CD4-positive, alpha-beta T cell treated with Interleukin-4 for 1 hour (primary cell): Measurements from ENCODE around the gene GRIP1.

ENCODE experiments used
- DNase-seq, 2 donors: peaks; one replicate each; pipeline ENCODE4 v3.0.0-alpha.2; 2020 to 2022

The GRIP1 gene

DNA sequence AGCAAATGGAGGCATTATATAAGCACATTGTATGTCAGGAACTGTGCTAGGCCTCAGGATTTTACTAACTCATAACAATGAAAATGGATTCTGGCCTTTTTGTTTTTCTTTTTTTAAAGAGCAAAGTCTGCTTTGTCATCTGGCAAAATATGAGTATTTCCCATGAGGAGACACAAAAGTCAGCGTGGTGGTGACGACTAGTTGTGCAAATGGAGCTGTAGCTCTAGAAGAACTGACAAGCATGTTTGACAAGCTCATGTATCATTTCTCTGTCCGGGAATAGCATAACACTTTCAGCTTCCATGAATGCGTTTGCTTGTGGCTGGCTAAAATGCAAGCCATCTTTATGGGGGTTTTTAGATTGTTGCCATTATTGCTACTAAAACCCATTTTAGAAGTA, 248.8 kb downstream of the GRIP1 start:
- no peak for DNase-seq

DNA sequence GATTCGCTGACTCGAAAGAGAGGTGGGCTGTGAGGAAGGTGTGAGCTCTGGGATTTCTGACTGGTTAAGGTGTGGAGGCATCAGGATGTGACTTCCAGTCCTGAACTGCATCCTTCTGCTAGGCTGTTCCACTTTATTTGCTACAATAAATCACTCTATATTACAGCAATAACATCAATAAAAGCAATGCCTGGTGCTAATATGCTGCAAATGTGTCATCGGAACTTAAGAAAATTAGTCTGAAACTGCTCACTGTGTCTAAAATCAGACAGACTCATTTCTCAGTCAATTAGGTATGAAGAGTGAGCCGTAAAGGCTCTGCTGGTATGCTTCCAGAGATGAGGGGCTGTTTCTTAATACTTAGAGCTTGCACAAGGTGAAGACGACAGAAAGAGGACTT, 250.0 kb downstream of the GRIP1 start:
- no peak for DNase-seq

DNA sequence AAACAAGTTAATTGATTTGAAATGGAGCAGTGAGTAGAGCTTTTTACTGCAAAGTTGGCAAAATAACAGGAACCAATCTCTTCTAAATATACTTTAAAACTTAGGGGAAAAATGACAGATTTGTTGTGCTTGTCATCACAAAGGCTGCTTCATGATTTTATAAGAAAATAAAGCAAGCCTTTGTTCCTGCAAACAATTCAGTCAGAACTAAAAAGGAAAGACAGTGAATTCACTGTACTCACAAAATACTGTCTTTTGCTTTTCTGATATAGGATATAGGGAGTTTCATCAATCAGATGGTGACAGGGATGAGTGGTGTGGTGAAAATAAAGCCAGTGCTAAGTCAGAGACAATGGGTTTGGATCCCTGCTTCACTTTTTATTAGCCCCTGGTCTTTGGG, 250.6 kb downstream of the GRIP1 start:
- no peak for DNase-seq

- DNase-seq, result no peak
Observed at GRCh38 chr12:66426696-66427095, 252.2 kb downstream of the GRIP1 start.

GRCh38 chr12:66423266-66423665, 255.6 kb downstream of the GRIP1 start:
- DNase-seq, result no peak

DNA sequence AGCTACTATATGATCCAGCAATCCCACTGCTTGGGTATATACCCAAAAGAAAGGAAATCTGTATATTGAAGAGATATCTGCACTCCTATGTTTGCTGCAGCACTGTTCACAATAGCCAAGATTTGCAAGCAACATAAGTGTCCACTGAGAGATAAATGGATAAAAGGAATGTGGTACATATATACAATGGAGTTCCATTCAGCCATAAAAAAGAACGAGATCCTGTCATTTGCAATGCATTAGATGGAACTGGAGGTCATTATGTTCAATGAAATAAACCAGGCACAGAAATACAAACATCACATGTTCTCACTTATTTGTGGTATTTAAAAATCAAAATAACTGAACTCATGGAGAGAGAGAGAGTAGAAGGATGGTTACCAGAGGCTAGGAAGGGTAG, 260.0 kb downstream of the GRIP1 start:
- DNase-seq, result no peak

DNA sequence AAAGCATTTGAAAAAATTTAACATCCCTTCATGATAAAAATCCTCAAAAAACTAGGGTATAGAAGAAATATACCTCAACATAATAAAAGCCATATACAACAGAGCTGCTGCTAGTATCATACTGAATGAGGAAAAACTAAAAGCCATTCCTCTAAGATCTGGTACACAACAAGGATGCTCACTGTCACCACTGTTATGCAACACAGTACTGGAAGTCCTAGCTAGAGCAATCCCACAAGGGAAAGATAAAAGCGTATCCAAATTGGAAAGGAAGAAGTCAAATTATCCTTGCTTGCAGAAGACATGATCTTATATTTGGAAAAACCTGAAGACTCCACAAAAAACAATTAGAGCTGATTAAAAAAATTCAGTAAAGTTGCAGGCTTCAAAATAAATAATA, 261.7 kb downstream of the GRIP1 start:
- no peak for DNase-seq

GRCh38 chr12:66409195-66409871, 269.5 kb downstream of the GRIP1 start:
- DNase-seq, result peak; percentile 34 to 66

- DNase-seq, result no peak
Observed at GRCh38 chr12:66405395-66405794, 273.5 kb downstream of the GRIP1 start.

- no peak for DNase-seq
Observed at GRCh38 chr12:66403746-66404145, 275.1 kb downstream of the GRIP1 start.

DNA sequence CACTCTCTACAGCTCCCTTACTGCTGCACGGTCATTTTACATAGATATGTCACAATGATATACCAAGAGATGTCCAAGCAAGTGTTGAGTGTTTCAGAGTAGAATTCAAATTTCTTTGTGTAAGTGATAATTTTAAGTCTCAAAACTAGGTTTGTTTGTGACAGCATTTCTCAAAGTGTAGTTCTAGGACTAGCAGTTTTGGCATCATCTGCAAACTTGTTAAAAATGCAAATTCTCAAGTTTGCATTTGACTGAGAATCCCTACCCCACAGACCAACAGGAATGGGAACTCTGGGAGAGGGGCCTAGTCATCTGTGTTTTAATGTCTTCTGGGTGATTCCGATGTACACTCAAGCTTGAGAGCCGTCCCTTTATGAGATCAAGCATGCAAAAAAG, 279.0 kb downstream of the GRIP1 start:
- DNase-seq, result no peak

- DNase-seq, result no peak
Observed at GRCh38 chr12:66398931-66399910, 279.7 kb downstream of the GRIP1 start.

- no peak for DNase-seq
Observed at GRCh38 chr12:66397574-66398290, 281.1 kb downstream of the GRIP1 start.

DNA sequence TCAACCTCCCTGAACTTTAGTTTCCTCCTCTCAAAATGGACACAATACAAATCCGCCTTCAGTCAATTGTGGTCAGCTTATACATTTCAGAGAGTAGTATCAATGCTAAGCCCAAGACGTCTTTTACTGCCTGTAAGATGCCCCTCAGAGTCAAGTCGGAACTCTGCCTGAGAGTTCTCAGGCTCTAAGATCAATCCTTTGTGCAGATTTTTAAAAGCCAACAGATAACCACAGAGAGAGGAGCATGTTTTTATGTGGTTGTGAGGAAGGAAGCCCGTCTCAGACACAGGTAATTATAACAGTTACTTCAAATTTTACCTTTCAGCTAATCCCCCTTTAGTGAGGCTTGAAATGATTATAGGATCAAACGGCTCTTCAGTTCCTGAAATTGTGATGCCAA, 285.0 kb downstream of the GRIP1 start:
- peak in 1 of 2 donors; percentile 27 for DNase-seq

DNA sequence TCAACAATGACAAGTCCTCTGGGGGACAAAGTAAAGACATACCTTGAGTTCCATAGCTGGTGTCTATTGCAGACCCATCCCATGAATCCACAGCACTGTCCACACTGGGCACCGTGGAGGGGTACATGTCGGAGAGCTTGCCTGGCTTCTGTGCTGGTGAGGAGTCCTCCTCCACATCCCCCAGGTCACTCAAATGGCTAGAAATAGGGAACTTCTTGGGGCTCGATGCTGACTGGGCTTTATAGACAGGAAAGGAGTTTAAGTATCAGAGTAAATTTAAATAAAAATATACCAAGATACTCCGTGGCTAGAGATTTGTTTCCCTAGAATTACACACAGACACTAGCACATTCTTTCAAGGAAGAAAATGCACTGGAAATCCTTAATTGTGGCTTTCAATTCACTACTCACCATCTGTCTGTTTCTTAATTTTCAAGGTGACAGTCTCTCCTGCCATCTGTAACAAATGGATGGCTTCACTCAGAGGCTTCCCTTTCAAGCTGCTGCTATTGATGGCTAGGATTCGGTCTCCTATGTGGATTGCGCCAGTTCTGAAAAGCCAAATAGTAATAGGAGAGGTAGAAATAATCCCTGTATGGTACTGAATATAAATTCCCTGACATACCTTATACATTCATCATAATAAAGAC, 286.5 kb downstream of the GRIP1 start:
- no peak for DNase-seq

DNA sequence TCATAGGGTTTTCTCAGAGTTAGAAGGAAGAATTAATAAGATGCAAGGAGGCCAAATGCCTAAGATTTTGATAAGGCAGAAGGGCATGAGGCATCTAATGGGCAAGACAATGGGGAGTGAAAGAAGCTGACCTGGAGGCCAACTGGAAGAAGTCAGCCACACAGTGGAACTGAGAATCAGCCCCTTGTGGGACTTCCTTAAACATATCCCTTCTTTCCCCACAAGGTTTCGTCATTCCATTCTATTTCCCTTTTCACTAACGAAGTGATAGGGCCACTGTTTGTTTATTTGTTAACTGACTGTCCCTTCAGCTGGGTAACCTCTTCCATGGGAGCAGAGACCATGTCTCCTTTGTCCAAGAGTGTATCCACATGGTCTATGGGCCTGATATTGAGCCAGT, 290.4 kb downstream of the GRIP1 start:
- peak in 1 of 2 donors; percentile 18 for DNase-seq

DNA sequence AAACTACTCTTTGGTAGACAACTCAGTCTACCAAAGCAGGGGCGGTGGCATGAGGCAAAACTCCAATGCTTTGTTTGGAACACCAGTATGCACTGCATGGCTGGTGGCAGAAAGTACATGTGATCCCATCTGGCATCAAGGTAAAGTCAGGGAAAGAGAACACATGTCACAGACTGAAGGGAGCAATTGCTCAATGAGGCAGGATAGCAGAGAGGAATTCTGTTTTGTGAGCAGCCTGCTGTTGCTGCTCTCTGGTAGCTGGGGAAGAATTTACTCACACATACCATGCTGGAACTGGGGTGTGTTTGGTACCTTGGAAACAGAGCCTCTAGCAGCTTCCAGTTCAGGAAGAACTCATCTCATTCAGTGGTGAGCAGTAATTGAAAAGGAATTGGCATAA, 291.8 kb downstream of the GRIP1 start:
- DNase-seq, result no peak

DNA sequence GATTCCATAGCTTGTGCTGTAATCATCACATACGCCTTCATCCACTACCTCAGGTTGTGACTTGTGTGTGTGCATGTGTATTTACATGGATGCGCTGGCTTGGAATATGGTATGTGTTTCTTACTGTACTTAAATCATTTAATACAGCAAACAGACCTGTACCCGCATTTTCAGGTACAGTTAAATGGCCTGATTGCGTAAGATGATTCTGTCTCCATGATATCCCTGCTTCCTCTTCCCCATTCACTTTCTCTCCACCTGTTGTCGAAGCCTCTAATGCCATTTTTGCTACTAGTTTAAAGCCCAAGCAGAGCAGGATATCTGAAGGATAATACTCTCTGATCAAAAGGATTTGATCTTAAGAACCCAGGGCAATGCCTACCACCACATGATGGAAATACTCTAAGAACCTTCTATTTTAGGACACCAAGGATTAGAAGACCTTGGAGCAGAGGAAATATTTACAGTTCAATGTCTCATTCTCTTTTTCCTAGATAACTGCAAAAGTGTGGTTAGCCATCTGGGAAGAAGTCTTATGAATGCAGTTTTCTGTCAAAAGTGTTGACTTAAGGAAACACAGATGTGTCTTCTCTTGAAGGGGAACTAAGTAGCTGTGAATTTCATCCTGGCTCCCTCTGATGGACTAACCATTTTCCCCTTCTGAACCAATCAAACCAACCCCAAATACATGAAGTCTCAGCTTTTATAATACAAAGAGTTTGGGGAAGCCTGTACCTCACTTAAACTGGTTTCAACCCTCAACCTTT, 297.9 kb downstream of the GRIP1 start:
- DNase-seq, result no peak

DNA sequence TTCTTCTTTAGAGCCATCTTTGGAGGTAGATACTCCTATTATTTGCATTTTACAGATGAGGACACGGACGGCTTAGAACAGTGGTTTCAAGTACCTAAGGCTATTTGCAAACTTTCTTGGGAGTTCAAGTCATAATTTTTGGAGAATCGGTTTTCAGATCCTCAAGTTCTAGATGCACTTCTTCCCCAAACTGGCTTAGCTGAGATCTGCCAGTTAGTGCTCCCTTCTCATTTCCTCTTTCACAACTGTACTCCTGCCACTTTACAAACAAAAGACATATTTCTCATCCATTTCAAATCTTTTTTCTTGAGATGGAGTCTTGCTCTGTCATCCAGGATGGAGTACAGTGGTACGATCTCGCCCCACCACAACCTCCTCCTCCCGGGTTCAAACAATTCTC, 299.3 kb downstream of the GRIP1 start:
- DNase-seq, result no peak

- DNase-seq, result no peak
Observed at GRCh38 chr12:66375560-66375959, 303.3 kb downstream of the GRIP1 start.

DNA sequence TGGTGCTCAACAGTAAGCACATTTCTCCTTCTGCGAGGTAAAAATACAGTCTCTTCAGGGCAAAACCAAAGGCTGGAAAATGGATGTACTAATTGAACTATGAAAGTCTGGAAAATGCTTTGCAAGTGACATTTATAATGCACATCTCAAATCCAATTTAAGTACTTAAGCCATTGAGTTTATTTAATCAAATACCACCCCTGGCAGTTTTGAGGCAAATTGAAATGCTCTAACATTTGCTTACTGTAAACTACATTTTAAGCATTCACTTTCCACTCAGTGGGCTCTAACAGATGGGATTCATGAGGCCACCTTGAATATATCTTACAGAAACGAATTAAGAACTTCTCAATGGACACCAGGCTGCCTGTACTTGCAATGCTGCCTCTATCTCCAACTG, 306.9 kb downstream of the GRIP1 start:
- DNase-seq, result no peak

DNA sequence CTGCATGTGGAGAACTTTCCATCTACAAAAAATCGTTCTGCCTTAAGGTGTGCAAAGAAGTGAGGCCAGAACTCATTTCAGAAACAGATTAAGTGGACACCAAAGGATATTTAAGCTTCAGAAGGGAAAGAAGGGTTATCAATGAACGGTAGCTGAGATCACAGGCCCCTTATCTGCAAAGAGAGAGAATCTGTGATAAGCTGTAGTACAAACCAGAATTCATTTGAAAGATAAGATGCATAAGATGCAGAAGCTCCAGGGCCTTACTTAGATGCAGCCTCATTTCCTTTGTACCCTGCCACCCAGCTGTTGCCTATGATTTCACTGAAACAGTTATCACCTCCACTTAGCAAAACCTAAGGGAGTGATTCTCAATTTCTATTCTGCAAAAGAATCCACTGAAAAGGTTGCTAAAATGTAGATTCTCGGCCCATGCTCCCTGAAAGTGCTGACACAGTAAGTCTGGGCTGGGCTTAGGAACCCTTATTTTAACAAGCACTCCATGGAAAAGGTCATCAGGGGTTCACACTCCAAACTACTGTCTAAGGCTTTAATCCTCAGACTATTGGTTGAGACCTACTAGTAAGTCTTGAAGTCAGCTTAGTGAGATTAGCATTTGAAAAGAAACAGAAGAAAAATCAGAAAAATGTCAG, 311.7 kb downstream of the GRIP1 start:
- no peak for DNase-seq
